Thyroid gland (tissue), 4 donors: ENCODE results near the gene MPPED1.

Experiments
- CTCF ChIP-seq, 6 experiments: fragments of 200-600 bp in 3 of 6; fragments of 450-650 bp in 3 of 6; sonication (generic) in 3 of 6; IDR thresholded peaks; one replicate each; pipeline ENCODE4 v1.5.1; 2016 to 2019; ENCODE audit warnings: antibody characterized with exemption in 6 of 6, mild to moderate bottlenecking in 2 of 6, inconsistent platforms in 1 of 6, moderate library complexity in 1 of 6
- POLR2A ChIP-seq, 2 donors: fragments of 450-650 bp; IDR thresholded peaks; one replicate each; pipeline ENCODE4 v1.6.1; 2017; ENCODE audit warnings: antibody characterized with exemption in 2 of 2, mild to moderate bottlenecking in 2 of 2, moderate library complexity in 1 of 2

- no peak for TF ChIP-seq CTCF (IDR thresholded peaks at IDR 0.05)
- TF ChIP-seq POLR2A (IDR thresholded peaks at IDR 0.05), result no peak
These were observed 142.4 kb downstream of the MPPED1 start for GRCh38 chr22:43554259-43554636.
